ENCODE results near the gene RHOBTB3. TPM values are rescaled to one million over a fixed set of nuclear protein-coding genes. Genes with fewer than 3 reads are reported as not detected.
A peak's percentile ranks its signal among the peaks of the same experiment; 100 is the strongest.

The RHOBTB3 gene
- total and polyA plus RNA-seq, 4 donors, result 12.9 to 150 (median 30.6) TPM

DNA sequence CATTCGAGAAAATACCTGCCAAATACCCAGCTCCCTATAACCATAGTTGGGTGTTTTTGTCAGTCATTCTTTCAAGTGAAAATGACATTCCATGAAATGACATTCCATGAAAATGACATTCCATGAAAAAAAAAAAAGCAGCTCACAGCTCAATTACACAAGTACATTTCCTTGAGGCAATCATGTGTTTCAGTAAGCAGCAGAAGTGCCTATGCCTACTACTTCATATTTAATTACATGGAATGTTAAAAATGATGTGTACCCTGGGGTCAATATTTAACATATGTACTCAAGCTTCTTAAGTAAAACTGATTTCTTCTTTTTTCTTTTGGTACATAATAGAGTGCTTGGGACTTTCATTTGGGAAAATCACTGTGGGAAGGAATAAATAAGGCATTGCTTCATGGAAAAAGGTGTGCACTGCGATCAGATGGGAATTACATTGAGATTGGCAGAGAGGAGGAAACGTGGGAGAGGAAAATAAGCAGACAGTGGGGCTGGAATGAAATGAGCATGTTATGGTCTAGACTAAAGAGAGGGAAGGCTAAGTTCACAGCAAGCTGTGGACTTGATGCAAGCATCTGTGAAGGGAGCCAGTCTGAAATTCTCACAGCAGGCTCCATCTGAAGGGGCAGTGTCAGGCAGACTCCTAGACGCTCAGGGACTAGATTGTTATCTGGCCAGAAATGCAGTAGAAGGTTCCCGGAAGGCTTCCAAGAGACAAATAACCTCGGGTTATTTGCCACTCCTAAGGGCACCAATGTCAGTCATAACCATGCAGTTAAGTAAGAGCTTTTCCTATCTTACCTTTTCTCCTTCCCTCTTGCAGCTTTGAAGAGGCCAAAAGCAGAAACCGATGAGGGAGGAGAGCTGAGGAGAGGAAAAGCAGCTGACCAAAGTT lies 33.1 kb upstream of the RHOBTB3 start:
- Histone ChIP-seq H3K27ac (ENCODE audit: low read depth in 1 of 2, low read length in 1 of 2) (no peak overlapping the region), H3K9ac (ENCODE audit: insufficient read depth in 1 of 2, low read length in 2 of 2) (no peak overlapping the region), H3K4me3 (no peak overlapping the region), H3K36me3 (ENCODE audit: control insufficient read depth in 4 of 4, insufficient read depth in 4 of 4, low read length in 4 of 4) (no peaks in the 10 kb centered on the region), H3K4me1 (ENCODE audit: control insufficient read depth in 5 of 5, insufficient read depth in 5 of 5, low read length in 5 of 5) (peaks cover 0 to 14% (median 0%) of the 10 kb centered on the region in 5 donors), H3K27me3 (ENCODE audit: control insufficient read depth in 3 of 3, insufficient read depth in 3 of 3, low read length in 2 of 3) (no peaks in the 10 kb centered on the region), H3K9me3 (ENCODE audit: control insufficient read depth in 4 of 4, insufficient read depth in 3 of 4, low read length in 3 of 4) (no peaks in the 10 kb centered on the region)
- ATAC-seq (ENCODE audit: insufficient read depth, low FRiP score), result no peak
- TF ChIP-seq, protein P1, sequence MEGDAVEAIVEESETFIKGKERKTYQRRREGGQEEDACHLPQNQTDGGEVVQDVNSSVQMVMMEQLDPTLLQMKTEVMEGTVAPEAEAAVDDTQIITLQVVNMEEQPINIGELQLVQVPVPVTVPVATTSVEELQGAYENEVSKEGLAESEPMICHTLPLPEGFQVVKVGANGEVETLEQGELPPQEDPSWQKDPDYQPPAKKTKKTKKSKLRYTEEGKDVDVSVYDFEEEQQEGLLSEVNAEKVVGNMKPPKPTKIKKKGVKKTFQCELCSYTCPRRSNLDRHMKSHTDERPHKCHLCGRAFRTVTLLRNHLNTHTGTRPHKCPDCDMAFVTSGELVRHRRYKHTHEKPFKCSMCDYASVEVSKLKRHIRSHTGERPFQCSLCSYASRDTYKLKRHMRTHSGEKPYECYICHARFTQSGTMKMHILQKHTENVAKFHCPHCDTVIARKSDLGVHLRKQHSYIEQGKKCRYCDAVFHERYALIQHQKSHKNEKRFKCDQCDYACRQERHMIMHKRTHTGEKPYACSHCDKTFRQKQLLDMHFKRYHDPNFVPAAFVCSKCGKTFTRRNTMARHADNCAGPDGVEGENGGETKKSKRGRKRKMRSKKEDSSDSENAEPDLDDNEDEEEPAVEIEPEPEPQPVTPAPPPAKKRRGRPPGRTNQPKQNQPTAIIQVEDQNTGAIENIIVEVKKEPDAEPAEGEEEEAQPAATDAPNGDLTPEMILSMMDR (IDR thresholded peaks at IDR 0.05; ENCODE audit: control extremely low read depth, extremely low read depth), result no peak
- peak in 2 of 3 donors; percentile 16 to 59 for DNase-seq
- WGBS, 2 donors, result 54 to 78% methylated on average over 7 of the region's 7 CpGs

DNA sequence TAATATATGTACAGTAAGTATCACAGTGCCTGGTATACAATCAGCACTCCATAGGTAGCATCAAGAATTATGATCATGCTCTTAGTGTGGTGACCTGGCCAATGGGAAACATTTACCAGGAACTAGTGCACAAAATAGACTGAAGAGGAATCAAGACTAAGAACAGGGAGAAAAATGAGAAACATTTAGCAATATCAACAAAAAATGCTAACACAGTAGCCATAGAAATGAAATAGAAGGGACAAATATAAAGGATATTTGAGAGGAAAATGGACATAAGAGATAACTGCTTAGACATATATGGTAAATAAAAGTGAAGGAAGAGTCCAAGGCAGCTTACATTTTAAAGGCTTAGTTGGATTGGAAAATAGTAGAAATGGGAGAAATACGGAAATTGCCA lies 31.8 kb upstream of the RHOBTB3 start:
- no peaks in the 10 kb centered on the region for H3K9me3 ChIP-seq (ENCODE audit: control insufficient read depth in 4 of 4, insufficient read depth in 3 of 4, low read length in 3 of 4)
- no peak overlapping the region for H3K4me3 ChIP-seq
- peaks cover 0 to 14% (median 0%) of the 10 kb centered on the region in 5 donors for H3K4me1 ChIP-seq (ENCODE audit: control insufficient read depth in 5 of 5, insufficient read depth in 5 of 5, low read length in 5 of 5)
- TF ChIP-seq, protein P1 (IDR thresholded peaks at IDR 0.05; ENCODE audit: control extremely low read depth, extremely low read depth), result no peak
- H3K36me3 ChIP-seq (ENCODE audit: control insufficient read depth in 4 of 4, insufficient read depth in 4 of 4, low read length in 4 of 4), result no peaks in the 10 kb centered on the region
- DNase-seq (no peak), ATAC-seq (ENCODE audit: insufficient read depth, low FRiP score) (no peak)
- 91 to 98% methylated on average over 1 of the region's 1 CpG for WGBS, 2 donors
- H3K27ac ChIP-seq (ENCODE audit: low read depth in 1 of 2, low read length in 1 of 2), result no peak overlapping the region
- no peak overlapping the region for H3K9ac ChIP-seq (ENCODE audit: insufficient read depth in 1 of 2, low read length in 2 of 2)
- H3K27me3 ChIP-seq (ENCODE audit: control insufficient read depth in 3 of 3, insufficient read depth in 3 of 3, low read length in 2 of 3), result no peaks in the 10 kb centered on the region

DNA sequence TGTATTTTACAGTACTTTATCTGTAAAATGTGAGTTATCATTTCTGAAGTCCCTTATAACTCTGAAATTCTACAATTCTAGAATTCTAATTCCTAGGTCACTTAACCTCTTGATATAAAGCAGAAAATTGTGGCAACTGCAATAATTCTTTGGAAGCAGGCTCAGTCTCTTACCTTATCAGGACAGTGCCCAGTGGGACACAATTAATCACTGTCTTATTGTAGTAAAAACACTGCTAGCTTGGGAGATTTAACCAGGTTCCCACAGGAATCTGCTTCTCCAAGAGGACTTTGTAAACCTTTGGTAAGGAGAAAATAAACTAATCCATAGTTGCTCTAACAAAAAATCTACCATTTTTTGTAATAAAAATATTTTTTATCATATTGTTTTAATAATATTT lies 30.1 kb upstream of the RHOBTB3 start:
- Histone ChIP-seq H3K9ac (ENCODE audit: insufficient read depth in 1 of 2, low read length in 2 of 2) (no peak overlapping the region), H3K27me3 (ENCODE audit: control insufficient read depth in 3 of 3, insufficient read depth in 3 of 3, low read length in 2 of 3) (no peaks in the 10 kb centered on the region), H3K27ac (ENCODE audit: low read depth in 1 of 2, low read length in 1 of 2) (no peak overlapping the region), H3K4me1 (ENCODE audit: control insufficient read depth in 5 of 5, insufficient read depth in 5 of 5, low read length in 5 of 5) (peaks cover 0 to 14% (median 0%) of the 10 kb centered on the region in 5 donors), H3K4me3 (no peak overlapping the region), H3K36me3 (ENCODE audit: control insufficient read depth in 4 of 4, insufficient read depth in 4 of 4, low read length in 4 of 4) (no peaks in the 10 kb centered on the region), H3K9me3 (ENCODE audit: control insufficient read depth in 4 of 4, insufficient read depth in 3 of 4, low read length in 3 of 4) (no peaks in the 10 kb centered on the region)
- ATAC-seq (ENCODE audit: insufficient read depth, low FRiP score) (no peak), DNase-seq (no peak)
- TF ChIP-seq, protein P1 (IDR thresholded peaks at IDR 0.05; ENCODE audit: control extremely low read depth, extremely low read depth), result no peak
